IPS DF 4.7 (cell line): Measurements from ENCODE around the gene DNLZ.

Experiments
- DNase-seq: peaks from one replicate; pipeline ENCODE4 v3.0.0-alpha.2; 2013; ENCODE audit warnings: low spot score; ENCODE audit errors: extremely low read depth

The DNLZ gene

DNA sequence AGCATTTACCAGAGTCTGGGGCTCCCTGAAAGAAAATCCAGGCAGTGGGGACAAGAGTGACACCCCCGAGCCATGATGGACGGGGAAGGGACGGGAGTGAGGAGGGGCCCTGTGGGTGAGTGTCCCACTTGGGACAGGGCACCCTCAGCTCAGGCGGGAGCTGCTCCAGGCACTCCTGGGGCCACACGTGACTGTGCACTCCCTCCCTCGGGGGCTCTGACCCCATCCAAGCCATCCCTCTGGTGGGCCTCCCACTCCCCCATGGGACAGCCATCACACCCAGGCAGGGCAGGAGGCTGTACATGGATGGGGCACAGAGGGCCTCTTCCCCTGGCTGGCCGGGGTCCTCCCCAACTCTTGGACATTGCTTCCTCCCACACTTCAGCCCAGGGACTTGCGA lies 12.9 kb upstream of the DNLZ start:
- no peak for DNase-seq

DNA sequence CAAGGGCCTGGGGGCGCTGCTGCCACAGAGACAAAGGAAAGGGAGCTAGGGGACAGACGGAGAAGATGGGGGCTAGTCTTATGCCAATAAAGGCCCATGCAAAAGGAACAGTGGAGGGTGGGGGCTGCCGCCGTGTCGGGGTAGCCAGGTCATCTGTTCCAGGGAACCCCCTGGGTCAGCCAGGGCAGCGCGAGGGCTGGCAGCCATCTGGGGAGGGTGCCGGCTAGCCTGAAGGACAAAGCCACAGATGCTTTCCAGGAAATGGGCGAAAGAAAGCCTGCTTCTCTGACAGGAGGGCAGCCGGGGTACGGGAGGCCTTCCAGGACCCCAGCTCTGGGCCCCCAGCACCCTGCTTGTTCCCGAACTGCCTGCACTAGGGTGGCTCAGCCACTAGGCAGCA lies 11.6 kb upstream of the DNLZ start:
- no peak for DNase-seq

DNA sequence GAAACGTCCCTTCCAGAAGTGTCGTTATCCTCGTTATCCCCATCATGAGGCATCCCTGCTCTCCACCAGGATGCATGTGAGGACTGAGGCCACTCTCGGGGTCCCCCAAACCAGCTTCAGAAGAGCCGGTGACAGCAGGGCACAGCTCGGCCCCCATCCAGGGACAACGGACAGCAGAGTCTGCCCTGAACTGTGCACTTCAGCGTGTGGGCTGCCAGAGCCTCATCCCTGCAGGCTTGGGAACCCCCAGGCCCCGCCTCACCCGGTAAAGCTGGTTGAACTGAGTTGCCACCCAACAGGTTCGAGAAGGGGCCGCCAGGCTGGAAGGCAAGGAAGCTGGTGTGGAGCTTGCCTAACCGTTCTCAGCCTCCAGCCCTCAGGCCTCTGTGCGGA lies 10.6 kb upstream of the DNLZ start:
- no peak for DNase-seq

DNA sequence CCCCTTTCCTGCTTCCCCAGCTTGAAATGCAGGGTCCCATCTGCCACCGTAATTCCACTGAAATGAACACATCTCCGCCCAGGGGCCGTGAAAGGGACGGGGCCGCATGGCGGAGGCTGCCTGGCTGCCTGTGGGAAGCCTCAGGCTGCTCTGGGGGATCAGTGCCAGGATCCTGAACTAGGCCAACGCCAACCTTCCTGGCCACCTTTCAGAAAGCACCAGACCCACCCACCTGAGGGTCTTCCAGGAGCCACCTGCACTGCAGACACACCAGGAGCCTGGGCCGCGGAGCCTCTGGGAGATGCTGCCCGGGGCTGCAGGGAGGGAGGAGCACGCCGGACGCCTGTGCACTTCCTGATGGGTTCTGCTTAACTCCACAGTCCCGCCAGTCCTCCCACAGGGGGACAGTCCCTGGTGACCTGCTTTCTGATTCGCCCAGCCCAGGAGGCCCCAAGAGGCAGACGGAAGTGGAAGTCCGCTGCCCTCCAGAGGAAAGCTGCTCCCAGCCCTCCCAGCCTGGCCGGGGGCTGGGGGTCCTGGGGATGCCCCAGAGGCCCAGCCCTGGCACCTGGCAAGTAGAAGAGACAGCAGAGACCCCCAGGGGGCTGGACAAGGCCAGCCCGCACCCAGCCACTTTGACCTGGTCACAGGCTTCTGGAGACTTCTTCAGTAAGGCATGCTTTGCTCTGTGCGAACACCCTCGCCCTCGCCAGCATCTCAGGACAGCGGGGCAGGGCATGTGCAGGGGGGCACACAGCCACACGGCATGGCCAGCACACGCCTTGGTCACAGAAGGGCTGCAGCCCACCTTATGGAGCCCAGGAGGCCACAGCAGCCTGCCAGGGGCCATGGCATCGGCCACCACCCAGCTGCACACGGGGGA lies 10.0 kb upstream of the DNLZ start, which contains the start of gene CARD9:
Gene CARD9 (minus strand): TSS at position 370 of the 883 bp plus-strand sequence. CDS start 1,591 bp downstream, outside the sequence.
- no peak for DNase-seq

DNA sequence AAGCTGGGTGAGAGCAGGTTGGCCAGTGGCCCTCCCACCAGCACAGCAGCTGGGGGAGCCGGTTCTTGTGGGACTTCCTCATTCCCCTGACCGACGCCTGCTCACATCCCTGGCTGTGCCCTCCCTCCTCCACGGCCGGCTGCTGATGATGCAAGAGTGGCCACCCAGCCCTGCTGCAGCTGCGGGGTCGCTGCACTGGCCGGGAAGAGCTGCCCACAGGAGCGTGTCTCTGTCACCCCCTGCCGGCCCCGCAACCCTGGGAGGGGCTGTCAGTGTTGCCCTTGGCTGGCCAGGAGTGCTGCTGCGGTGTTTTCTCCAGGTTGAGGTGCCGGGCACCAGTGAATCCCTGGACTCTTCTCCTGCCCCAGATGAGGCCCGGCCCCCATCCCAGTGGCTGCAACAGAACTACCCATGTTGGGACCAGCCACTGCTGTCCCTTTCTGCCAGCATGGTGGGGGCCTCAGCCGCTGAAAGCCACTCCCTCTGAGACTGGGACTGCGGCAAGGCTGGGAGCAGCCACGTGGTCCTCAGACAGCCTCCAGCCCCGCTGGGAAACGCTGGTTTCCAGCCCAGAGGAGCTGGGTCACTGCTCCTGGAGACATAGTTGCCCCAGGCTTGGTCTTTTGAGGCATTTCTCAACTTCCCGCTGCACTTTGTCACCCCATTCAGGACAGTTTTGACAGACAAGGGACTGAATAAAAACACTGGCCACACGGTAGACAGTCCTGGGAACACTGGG lies 9.2 kb upstream of the DNLZ start:
- DNase-seq, result no peak

DNA sequence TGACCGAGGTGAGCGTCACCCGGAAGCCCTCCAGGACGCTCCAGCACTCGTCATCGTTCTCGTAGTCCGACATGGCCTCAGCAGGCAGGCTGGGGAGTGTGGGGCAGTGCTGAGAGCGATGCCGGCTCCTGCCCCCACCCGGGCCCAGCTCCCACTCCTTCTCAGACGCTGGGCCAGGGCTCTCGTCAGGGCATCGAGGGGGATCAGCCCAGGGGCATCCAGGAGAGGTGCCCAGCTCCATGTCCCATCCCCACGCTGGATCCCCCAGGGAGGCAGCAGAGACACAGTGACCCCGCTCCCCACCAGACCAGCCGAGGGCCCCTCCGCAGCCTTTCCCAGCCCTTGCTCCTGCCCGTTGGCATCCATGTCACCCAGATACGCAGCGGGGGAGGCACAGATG lies 8.5 kb upstream of the DNLZ start:
- no peak for DNase-seq

DNA sequence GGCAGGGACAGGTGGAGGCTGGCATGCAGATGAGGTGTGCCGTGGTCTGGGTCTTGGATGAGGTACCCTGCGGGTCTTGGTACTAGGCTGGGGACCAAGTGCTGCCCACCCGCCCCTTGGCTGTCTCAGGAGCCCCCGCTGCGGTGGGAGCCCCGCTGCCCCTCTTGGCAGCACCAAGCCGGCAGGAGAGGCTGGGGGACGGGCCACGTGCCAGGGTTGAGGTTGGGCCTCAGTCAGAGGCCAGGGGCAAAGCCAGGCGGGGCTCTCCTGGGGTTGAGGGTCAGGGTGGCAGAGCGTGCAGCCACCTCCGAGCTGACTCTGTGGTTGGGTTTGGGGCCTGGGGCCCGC lies 8.0 kb upstream of the DNLZ start:
- DNase-seq, result no peak

DNA sequence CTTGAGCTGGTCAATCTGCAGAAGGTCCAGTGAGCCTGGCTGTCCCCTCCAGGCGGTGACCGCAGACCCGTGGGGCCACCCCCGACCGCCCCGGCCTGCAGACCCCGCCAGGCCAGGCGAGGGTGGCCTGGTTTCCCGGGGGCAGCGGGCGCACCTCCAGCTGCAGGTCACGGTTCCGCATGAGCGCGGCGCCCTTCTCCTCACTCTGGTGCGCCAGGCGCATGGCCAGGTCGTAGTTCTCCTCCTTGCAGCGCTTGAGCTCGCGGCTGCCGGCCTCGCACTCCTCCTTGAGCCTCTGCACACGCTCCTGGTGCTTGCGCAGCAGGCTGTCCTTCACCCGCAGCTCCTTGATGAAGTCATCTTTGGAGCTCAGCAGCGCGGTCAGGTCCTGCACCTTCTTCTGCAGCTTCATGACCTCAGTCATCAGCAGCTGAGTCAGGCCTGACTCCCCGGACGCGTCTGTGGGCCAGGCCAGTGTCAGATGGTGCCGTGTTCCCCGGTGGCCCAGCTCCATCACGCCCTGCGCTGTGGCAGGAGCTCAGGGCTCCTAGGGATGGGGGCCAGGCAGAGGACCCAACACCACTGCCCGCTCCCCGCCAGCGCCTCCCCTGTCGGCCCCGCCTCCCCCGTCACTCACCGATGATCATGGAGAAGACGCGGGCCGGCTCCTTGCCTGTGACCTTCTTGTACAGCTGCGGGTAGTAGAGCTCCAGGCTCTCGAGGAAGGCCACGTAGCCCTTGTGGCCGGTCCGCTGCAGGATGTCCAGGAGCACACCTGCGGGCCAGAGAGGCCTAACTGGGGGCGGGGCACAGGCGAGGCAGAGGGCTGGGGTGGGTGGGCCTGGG lies 7.4 kb upstream of the DNLZ start:
- DNase-seq, result no peak

DNA sequence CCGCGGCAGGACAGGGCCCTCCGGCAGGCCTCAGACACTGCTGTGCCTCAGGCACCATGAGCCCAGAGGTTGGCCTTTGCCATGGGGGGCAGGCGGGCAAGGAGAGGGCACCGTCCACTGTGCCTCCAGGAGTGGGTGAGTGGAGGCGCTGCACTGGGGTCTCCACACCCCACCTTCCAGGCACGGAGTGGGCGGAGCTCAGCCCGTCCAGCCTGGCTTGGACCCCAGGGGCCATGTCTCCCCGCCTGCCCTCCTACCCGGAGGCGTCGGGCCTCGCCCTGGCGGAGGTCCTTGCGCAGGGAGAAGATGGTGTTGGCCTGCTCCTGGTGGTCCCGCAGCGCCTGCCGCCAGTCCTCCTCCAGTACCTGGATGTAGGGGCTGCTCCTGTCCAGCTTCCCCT lies 6.5 kb upstream of the DNLZ start:
- no peak for DNase-seq

DNA sequence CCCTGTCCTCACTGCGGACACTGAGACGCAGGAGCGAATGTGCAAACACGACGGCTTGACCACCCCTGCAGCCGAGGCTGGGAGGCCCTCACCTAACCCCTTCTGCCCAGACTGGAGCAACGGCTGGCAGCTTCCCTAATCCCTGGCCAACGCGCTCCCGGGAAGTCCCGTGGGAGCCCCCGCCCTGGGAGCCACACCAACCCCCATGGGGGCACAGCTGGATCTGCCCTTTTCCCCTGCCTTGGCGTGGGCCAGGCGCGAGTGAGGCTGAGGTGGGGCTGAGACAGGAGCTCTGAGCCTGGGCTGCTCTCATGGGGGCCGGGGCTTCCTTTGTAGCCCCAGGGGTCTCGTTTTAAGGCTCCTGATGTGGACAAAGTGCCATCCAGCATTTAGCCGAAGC lies 4.6 kb upstream of the DNLZ start:
- DNase-seq, result no peak

DNA sequence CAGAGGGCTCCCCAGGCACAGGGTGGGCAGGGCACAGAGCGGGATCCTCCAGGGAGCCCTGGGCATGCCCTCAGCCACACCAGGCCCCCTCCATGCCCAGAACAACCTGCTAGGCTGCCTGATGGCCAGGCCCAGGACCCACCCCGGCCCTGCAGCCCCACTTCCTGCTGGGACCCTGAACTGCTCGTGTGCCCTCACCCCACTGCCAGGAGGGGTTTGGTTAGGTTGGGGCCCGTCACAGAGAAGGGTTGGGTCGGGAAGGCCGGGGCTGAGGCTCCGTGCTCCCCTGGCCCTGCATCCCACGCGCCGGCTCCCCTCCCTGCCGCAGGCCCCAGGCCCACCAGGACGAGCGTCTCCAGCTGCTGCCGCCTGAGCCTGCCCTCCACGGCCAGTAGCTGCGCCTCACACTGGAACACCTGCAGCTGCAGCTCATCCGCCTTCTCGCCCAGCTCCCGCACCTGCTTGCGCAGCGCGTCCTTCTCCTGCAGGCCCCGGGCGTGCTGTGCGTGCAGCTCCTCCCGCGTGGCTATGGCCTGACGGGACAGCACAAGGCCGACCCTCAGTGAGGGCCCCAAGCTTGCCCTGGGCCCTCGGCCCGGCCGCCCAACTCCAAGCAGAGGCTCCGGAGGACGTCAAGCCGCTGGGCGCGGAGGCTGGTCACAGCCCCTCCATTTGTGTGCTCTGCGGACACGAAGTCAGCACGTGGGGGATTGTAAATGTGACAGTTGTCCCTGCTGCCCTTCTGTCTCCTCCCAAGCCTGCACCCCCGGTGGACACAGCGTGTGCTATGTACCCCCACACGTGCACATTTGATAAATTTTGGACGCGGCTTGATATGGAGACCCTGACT lies 4.0 kb upstream of the DNLZ start:
- no peak for DNase-seq

DNA sequence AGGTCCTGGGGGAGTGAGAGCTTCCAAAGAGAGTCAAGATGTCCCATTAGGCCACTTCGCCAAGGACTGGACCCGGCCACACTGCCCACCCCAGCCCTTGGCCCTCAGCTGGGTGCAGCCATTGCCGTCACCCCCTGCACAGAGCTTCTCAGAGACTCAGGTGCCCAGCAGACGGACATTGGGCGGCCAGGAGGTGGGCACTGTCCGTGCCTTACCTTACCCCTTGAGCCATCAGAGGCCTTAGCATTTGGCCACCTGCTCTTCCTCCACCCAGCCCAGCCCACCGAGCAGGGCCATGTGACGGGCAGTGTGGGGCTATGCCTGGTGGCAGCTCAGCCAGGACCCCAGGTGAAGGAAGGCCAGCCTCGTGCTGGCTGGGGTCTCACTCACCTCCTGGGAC lies 3.3 kb upstream of the DNLZ start:
- DNase-seq, result no peak

DNA sequence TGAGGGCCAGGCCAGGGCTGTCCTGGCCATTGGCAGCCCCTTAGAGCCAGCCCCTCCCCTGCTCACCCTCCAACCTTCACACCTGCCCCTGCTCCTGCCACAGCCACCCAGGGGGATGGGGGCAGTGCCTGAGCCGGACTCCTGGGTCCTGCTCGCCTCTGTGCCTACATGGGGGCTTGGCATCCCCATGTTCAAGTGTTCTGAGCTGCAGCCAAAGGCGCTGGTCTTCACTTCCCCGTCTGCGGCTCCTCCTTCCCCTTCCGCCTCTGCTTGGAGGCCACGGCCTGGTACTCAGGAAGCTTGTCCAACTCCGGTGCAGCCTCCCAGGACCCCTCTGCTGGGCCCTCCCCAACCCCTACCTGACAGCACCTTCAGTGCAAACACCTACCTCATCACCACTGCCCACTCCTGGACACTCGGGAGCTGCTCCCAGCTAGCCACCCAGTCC lies 2.3 kb upstream of the DNLZ start:
- DNase-seq, result no peak

DNA sequence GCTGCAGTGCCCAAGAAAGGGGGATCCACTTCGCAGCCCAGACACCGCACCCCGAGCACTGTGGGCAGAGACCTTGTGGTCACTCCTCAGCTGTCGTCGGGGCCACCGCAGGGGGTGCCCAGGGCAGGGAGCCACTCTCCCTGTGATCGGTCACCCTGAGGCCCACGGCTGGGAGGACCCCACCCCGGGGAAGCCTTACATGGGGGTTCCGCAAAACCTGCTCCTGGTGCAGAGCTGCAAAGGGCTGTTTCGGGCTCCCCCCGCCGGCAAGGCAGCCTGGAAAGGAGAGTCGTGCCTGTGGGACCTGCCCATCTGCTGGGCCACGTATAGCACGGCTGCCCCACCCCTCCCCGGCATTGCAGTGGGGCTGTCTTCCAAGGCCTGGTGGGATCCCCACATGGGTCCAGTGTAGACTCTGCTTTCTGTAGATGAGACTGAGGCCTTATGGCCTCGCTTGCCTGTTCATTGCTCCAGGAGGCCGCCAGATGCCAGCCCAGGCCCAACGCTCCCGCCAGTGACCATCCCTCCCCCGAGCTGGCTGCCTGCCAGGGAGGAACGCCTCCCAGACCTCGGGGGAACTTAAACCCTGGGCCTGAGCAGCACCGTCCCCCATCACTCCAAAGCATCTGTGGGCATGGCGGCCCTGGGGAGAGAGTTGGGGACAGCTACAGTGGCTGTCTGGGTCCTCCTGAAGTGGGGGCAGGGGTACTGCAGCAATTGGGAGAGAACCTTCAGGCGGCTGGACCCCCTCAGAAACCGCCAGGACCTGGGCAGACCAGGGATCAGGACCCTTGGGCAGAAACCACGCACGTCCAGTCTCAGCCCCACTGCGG lies 1.6 kb upstream of the DNLZ start:
- DNase-seq, result no peak

DNA sequence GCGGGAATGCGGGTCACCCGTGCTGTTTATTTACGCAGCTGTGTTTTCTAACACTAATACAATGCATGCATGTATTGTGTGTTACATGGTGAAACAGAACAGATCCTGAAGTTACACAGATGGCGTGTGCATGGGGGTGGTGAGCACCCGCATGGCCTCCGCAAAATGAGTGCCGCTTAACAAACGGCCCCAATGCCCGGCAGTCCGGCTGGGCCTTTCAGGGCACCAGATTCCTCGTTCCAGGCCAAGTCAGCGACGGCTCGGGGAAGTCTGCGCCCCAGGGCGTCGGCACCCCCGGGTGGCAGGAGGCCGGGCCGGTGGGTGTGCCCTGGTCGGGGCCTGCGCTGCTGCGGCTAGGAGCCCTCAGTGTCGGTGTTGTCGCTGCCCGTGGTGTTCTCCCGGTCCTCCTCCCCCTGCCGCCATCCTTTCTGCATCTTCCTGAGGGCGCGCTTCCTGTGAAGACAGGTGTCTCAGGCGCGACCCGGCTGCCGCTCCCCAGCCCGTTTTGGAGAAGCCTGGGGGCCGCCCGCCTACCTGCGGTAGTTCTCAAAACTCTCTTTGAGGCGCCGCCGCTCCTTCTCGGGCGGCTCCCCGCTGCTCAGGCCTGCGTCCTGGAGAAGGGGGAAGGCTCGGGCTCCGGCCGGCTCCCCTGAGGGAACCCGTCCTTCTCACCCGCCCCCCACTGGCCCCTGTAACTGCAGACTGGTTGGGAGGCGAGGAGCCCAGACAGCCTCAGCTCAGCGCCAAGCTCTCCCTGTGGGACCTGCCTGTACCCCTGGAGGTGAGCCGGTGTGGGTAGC lies 605 bp upstream of the DNLZ start:
- DNase-seq, result no peak

DNA sequence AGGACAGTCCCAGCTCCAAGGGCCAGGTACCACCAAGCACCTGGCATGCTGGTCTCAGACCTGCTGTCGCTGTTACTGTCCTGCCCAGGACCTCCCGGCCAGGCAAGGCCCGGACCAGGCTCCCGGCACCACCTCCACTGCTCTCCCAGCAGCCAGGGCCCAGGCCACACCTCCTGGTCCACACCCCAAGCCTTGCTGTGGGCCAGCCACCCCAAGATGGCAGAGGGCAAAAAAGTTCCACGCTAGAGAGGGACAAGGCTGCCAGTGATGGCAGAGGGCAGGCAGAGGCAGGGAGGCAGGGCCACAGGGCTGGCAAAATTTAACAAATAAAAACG lies 1.1 kb downstream of the DNLZ start:
- no peak for DNase-seq

DNA sequence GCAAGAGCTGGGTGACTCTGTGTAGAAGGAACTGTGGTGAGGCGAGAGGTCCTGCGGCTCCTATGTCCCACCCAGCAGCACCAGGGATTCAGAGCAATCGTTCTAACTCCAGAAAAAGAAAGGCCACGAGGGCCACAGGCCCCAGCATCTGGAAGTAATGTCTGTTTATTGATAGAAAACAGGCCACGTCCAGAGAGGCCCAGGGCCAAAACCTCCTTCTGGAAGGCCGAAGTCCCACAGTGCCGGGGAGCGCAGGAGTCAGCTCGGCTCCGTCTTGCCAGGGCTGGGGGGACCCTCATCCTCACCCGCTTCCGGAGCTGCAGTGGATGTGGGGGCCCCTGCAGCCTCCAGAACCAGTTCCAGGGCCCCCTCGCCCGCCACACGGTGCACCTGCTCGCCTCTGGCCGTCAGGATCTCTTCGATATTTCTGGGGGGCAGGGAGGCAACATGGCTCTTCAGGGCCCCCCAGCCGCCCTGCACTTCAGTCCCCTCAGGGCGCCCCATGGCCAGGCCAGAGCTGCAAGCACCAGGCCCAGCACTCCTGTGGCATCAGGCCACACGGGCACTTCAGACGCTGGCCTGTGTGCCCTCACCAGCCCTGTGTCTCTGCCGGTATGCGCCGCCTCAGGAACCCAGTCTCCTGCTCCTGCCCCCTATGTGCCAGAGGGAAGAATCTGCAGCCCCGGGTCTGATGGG lies 1.6 kb downstream of the DNLZ start:
- DNase-seq, result no peak

DNA sequence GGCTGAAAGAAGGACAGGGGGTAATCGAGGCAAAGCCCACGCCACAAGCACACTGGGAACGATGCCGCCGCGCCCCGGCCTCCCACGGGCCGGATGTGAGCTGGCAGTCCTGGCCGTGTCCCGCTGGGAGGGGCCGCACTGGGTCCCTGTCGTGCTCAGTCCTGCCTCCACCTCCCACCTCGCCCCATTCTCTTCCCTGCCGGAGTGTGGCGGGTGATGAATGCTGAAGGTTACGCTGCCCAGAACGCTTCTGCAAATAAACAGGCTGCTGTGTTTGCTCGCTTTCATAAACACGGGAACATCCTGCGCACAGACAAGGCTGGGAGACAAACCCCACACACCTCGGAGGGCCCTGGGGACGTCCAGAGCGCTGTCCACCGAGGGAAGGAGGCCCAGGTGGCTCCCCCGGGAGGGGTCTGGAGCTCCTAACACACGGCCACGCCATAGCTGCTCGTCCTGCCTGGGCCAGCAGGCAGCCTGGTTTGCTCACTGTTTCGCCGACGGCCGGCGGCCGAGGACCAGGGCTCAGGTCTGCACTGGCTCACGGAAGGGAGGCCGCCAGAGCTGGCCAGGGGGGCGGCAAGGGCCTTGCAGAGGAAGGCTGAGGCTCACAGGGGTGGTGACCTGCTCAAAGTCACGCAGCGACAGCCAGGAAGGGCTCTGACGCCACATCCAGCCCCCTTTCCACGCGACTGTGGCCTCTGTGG lies 2.3 kb downstream of the DNLZ start:
- DNase-seq, result no peak
